Measurements from ENCODE around the gene AK8. TPM values are rescaled to one million over a fixed set of nuclear protein-coding genes. Genes with fewer than 3 reads are reported as not detected.

Gene AK8
- total and polyA plus RNA-seq, 2 experiments from 2014 or later: 0.14 to 0.78 TPM

GRCh38 chr9:132789719-132790118 is 88.4 kb downstream of the AK8 start (continued):
- TF ChIP-seq ZNF462 (CRISPR knock-in tag; IDR thresholded peaks at IDR 0.05) (no peak), CREB1 (CRISPR knock-in tag; IDR thresholded peaks at IDR 0.05; ENCODE audit: low read depth) (no peak), ZNF331 (CRISPR knock-in tag; IDR thresholded peaks at IDR 0.05; ENCODE audit: low read depth) (no peak), ETS1 (IDR thresholded peaks at IDR 0.05) (no peak), POLR2AphosphoS5 (IDR thresholded peaks at IDR 0.05; ENCODE audit: low read depth) (no peak), EZH2phosphoT487 (IDR thresholded peaks at IDR 0.05; ENCODE audit: unreplicated experiment) (no peak), ZNF114 (CRISPR knock-in tag; IDR thresholded peaks at IDR 0.05) (no peak), STAT1 (IDR thresholded peaks at IDR 0.05; ENCODE audit: unreplicated experiment) (no peak), NANOG (IDR thresholded peaks at IDR 0.05; ENCODE audit: borderline replicate concordance) (no peak), JUNB (IDR thresholded peaks at IDR 0.05; ENCODE audit: unreplicated experiment) (no peak), REST (IDR thresholded peaks at IDR 0.05; ENCODE audit: unreplicated experiment) (no peak)

Measured in GM23338 (cell line).